ENCODE data around the gene RPS2. TPM values are rescaled to one million over a fixed set of nuclear protein-coding genes. Genes with fewer than 3 reads are reported as not detected.
"Not testable (repeated sequence)": the region's sequence is repeated elsewhere in the genome, so short reads cannot be mapped to it uniquely, and the experiment has no call there.

RPS2 gene
- polyA plus RNA-seq (2012; ENCODE audit: insufficient read depth, insufficient read length, low read depth), result 7,238 TPM

GRCh38 chr16:1964506-1965395, at the start of gene RPS2:
TSS of gene RPS2 (minus strand) at chr16:1964826. CDS start at chr16:1964625, 201 bp downstream.
- DNase-seq, result peak; percentile 100
- Histone ChIP-seq H3K9me3 (no peaks in the 10 kb centered on the region), H3K4me3 (ENCODE audit: low read depth, low read length) (peak within 1 kb of the TSS; percentile 94), H3K27me3 (no peaks in the 10 kb centered on the region), H3K4me1 (no peaks in the 10 kb centered on the region), H3K36me3 (peaks cover 35% of the 10 kb centered on the region)
- no peak for TF ChIP-seq CTCF (IDR thresholded peaks at IDR 0.05; ENCODE audit: low read depth, low read length)

GRCh38 chr16:2013527-2013926, 48.9 kb upstream of the RPS2 start:
- no peak for DNase-seq
- no peak for TF ChIP-seq CTCF (IDR thresholded peaks at IDR 0.05; ENCODE audit: low read depth, low read length)

GRCh38 chr16:2011726-2012125, 47.1 kb upstream of the RPS2 start:
- H3K9me3 ChIP-seq; H3K4me1 ChIP-seq; H3K4me3 ChIP-seq (ENCODE audit: low read depth, low read length); H3K27me3 ChIP-seq; DNase-seq: not testable (repeated sequence)
- peaks cover 11% of the 10 kb centered on the region for H3K36me3 ChIP-seq

More at GRCh38 chr16:2013527-2013926, 48.9 kb upstream of the RPS2 start:
- Histone ChIP-seq H3K4me3 (ENCODE audit: low read depth, low read length) (no peak overlapping the region), H3K9me3 (no peaks in the 10 kb centered on the region), H3K36me3 (no peaks in the 10 kb centered on the region), H3K4me1 (no peaks in the 10 kb centered on the region; the same call in 1 of the 2 replicates), H3K27me3 (no peaks in the 10 kb centered on the region)

GRCh38 chr16:2009791-2010510, 45.3 kb upstream of the RPS2 start, which contains the start of gene ZNF598:
TSS of gene ZNF598 (minus strand) at chr16:2009821.
- no peaks in the 10 kb centered on the region for H3K9me3 ChIP-seq
- peak; percentile 91 for DNase-seq
- no peak for TF ChIP-seq CTCF (IDR thresholded peaks at IDR 0.05; ENCODE audit: low read depth, low read length)
- peak within 1 kb of the TSS; percentile 91 for H3K4me3 ChIP-seq (ENCODE audit: low read depth, low read length)
- peaks cover 19% of the 10 kb centered on the region for H3K4me1 ChIP-seq
- H3K36me3 ChIP-seq, result peaks cover 11% of the 10 kb centered on the region
- no peaks in the 10 kb centered on the region for H3K27me3 ChIP-seq

GRCh38 chr16:2009164-2009711, 44.6 kb upstream of the RPS2 start:
- Histone ChIP-seq H3K9me3 (no peaks in the 10 kb centered on the region), H3K27me3 (no peaks in the 10 kb centered on the region), H3K4me3 (ENCODE audit: low read depth, low read length) (peak overlapping the region; percentile 91), H3K4me1 (peaks cover 26% of the 10 kb centered on the region), H3K36me3 (peaks cover 17% of the 10 kb centered on the region)
- DNase-seq, result no peak
- TF ChIP-seq CTCF (IDR thresholded peaks at IDR 0.05; ENCODE audit: low read depth, low read length), result no peak

- Histone ChIP-seq H3K9me3 (no peaks in the 10 kb centered on the region), H3K4me1 (peaks cover 29% of the 10 kb centered on the region)
- no peak for DNase-seq
These were observed 44.1 kb upstream of the RPS2 start for GRCh38 chr16:2008631-2009163.

More at GRCh38 chr16:2008631-2009163, 44.1 kb upstream of the RPS2 start:
- H3K36me3 ChIP-seq, result peaks cover 18% of the 10 kb centered on the region
- TF ChIP-seq CTCF (IDR thresholded peaks at IDR 0.05; ENCODE audit: low read depth, low read length), result no peak
- H3K4me3 ChIP-seq (ENCODE audit: low read depth, low read length), result peak overlapping the region; percentile 91
- no peaks in the 10 kb centered on the region for H3K27me3 ChIP-seq

Data from BE2C (cell line).